Measurements from ENCODE around the gene ERICH2. TPM values are rescaled to one million over a fixed set of nuclear protein-coding genes. Genes with fewer than 3 reads are reported as not detected.

ERICH2 gene
- total RNA-seq, 1 donor from 2014 or later = 1.7 TPM

DNA sequence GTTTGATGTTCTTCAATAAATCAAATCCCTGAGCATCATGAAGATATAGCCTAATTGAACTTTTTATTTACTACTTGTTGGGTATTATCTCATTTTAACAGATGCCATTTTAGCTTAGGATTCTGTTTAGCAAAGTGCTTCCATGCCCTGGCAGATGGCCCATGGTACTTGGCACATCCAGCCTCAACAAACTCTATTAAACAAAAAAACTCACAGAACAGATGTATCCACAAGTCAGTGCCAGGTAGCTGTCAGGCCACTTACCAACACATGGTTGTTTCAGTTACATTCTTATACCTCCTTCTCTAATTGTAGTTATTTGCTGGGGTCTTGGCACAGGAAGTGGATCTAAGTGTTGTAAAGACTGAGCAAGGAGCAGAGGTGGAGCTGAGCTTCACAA lies 76.1 kb downstream of the ERICH2 start:
- Histone ChIP-seq H2AFZ (ENCODE audit: low read depth, low read length) (no peak overlapping the region), H3K9me3 (ENCODE audit: insufficient read depth, low read depth, low read length) (no peaks in the 10 kb centered on the region), H4K20me1 (ENCODE audit: insufficient read depth, low read length) (no peaks in the 10 kb centered on the region), H3K27ac (ENCODE audit: low read depth, low read length) (no peak overlapping the region), H3K4me3 (ENCODE audit: insufficient read depth, low read depth, low read length) (no peak overlapping the region), H3K27me3 (ENCODE audit: insufficient read depth, low read length) (no peaks in the 10 kb centered on the region), H3K4me1 (ENCODE audit: insufficient read depth, low read length) (peaks cover 15% of the 10 kb centered on the region), H3K79me2 (ENCODE audit: insufficient read depth, low read length) (no peaks in the 10 kb centered on the region), H3K36me3 (ENCODE audit: insufficient read depth, low read length) (no peaks in the 10 kb centered on the region), H3K9ac (ENCODE audit: low read length) (no peak overlapping the region), H3K4me2 (ENCODE audit: low read length) (no peak overlapping the region)
- FAIRE-seq (no peak), DNase-seq (ENCODE audit: low read depth) (no peak)
- Mint-ChIP-seq H3K4me3 (ENCODE audit: unreplicated experiment) (no peak overlapping the region), H3K27me3 (ENCODE audit: low read depth, unreplicated experiment) (no peaks in the 10 kb centered on the region), H3K27ac (ENCODE audit: unreplicated experiment) (no peak overlapping the region), H3K36me3 (ENCODE audit: low read depth, unreplicated experiment) (no peaks in the 10 kb centered on the region), H3K4me1 (ENCODE audit: low read depth, unreplicated experiment) (peaks cover 35% of the 10 kb centered on the region), H3K9me3 (ENCODE audit: unreplicated experiment) (peaks cover 3% of the 10 kb centered on the region)
- TF ChIP-seq, protein P1, sequence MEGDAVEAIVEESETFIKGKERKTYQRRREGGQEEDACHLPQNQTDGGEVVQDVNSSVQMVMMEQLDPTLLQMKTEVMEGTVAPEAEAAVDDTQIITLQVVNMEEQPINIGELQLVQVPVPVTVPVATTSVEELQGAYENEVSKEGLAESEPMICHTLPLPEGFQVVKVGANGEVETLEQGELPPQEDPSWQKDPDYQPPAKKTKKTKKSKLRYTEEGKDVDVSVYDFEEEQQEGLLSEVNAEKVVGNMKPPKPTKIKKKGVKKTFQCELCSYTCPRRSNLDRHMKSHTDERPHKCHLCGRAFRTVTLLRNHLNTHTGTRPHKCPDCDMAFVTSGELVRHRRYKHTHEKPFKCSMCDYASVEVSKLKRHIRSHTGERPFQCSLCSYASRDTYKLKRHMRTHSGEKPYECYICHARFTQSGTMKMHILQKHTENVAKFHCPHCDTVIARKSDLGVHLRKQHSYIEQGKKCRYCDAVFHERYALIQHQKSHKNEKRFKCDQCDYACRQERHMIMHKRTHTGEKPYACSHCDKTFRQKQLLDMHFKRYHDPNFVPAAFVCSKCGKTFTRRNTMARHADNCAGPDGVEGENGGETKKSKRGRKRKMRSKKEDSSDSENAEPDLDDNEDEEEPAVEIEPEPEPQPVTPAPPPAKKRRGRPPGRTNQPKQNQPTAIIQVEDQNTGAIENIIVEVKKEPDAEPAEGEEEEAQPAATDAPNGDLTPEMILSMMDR (IDR thresholded peaks at IDR 0.05; ENCODE audit: insufficient read depth, low read depth, low read length) = no peak

DNA sequence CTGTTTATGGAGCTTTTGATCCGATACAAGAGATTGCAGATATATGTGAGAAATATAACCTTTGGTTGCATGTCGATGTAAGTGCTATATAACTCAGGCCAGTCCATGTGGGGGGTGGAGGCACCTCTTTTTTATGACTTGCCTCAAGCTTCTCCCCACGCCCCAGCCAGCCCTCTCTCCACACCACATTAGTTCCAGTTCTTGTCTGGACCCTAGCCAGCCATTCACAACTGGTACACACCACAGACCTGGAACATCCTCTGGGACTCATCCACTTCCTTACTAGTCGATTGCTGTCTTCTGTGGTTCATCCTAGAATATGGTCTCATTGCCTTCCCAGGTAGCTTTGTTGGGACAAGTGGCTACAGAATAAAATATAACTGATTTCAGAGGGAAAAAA lies 77.5 kb downstream of the ERICH2 start:
- Histone ChIP-seq H3K4me3 (ENCODE audit: insufficient read depth, low read depth, low read length) (no peak overlapping the region), H4K20me1 (ENCODE audit: insufficient read depth, low read length) (no peaks in the 10 kb centered on the region), H2AFZ (ENCODE audit: low read depth, low read length) (no peak overlapping the region), H3K4me1 (ENCODE audit: insufficient read depth, low read length) (peaks cover 13% of the 10 kb centered on the region), H3K27me3 (ENCODE audit: insufficient read depth, low read length) (no peaks in the 10 kb centered on the region), H3K36me3 (ENCODE audit: insufficient read depth, low read length) (no peaks in the 10 kb centered on the region), H3K79me2 (ENCODE audit: insufficient read depth, low read length) (no peaks in the 10 kb centered on the region), H3K27ac (ENCODE audit: low read depth, low read length) (no peak overlapping the region), H3K9ac (ENCODE audit: low read length) (no peak overlapping the region), H3K4me2 (ENCODE audit: low read length) (no peak overlapping the region), H3K9me3 (ENCODE audit: insufficient read depth, low read depth, low read length) (no peaks in the 10 kb centered on the region)
- H3K27ac Mint-ChIP-seq (ENCODE audit: unreplicated experiment) = no peak overlapping the region
- no peaks in the 10 kb centered on the region for H3K27me3 Mint-ChIP-seq (ENCODE audit: low read depth, unreplicated experiment)
- FAIRE-seq (no peak), DNase-seq (ENCODE audit: low read depth) (no peak)
- no peaks in the 10 kb centered on the region for H3K9me3 Mint-ChIP-seq (ENCODE audit: unreplicated experiment)
- H3K4me1 Mint-ChIP-seq (ENCODE audit: low read depth, unreplicated experiment) = peaks cover 28% of the 10 kb centered on the region
- no peaks in the 10 kb centered on the region for H3K36me3 Mint-ChIP-seq (ENCODE audit: low read depth, unreplicated experiment)
- no peak overlapping the region for H3K4me3 Mint-ChIP-seq (ENCODE audit: unreplicated experiment)
- TF ChIP-seq, protein P1 (IDR thresholded peaks at IDR 0.05; ENCODE audit: insufficient read depth, low read depth, low read length) = no peak
- no peak for TF ChIP-seq EZH2 (IDR thresholded peaks at IDR 0.05; ENCODE audit: insufficient read depth, low read length)

Other genes starting within 250 kb of the ERICH2 start
- 0.11 TPM in 1 of 2 replicates, not detected in the other for gene SP5, start 55.0 kb upstream of the ERICH2 start, total RNA-seq
- 4.5 and 4.7 TPM in 2 replicates for gene GAD1, start 46.5 kb downstream of the ERICH2 start, total RNA-seq
- gene GORASP2, start 158.9 kb downstream of the ERICH2 start, total RNA-seq = 116 and 127 TPM in 2 replicates

Measured in astrocyte (in vitro differentiated cells and primary cell).